RWPE1 (cell line): ENCODE data around the gene ELAVL1.
A peak's percentile ranks its signal among the peaks of the same experiment; 100 is the strongest.

Experiments
- CTCF ChIA-PET: fragments of 350-600 bp; sonication (Branson Sonifier 250); formaldehyde crosslinking; extraction: SDS; loops from one replicate; lab custom pipeline; 2021; lab: Yijun Ruan, JAX
- POLR2A ChIA-PET: fragments of 400-600 bp; formaldehyde crosslinking; extraction: SDS; loops from one replicate; lab custom pipeline; 2020; ENCODE audit warnings: antibody characterized with exemption; ENCODE audit not compliant: low non-redundant PET; lab: Yijun Ruan, JAX
- DNase-seq: peaks from one replicate; pipeline ENCODE4 v3.0.0; 2012; ENCODE audit warnings: low spot score
- H3K27ac ChIP-seq: fragments of 450-650 bp; 2 replicates; pipeline ENCODE4 v1.5.1; 2017
- TF ChIP-seq, protein P1 (sequence below): fragments of 450-650 bp; conservative IDR thresholded peaks from 2 replicates; pipeline ENCODE4 v1.5.1; 2017; ENCODE audit warnings: low read depth, mild to moderate bottlenecking

ELAVL1 gene

DNA sequence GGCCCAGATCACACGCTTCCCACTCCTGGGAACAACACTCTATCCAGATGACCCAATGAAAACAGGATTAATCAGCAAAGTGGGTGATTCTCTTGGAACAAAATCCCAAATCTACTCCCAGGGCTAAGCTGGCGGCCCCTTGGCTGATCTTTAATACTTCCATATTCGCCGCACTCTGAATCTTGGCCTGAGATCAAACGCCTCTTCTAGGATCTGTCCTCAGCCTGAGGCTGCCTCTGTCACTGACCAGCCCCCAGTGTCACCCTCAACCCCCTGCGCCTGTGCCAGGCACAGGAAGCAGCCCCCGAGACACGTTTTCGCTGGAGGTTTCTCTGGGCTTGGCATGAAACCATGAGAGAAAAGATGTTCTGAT, 77.1 kb downstream of the ELAVL1 start:
- no peak for DNase-seq
- ChIA-PET POLR2A (interaction anchor here (0.6 kb wide), 1 partner anchor 12 kb away, joined by 3 read pairs; no protein-coding TSS in a partner anchor), CTCF (interaction anchor here (0.6 to 1.0 kb wide), 3 partner anchors 10 to 77 kb away, joined by 3 to 4 read pairs (median 3); no protein-coding TSS in a partner anchor)
- peak overlapping the region; percentile 95 for H3K27ac ChIP-seq
- TF ChIP-seq, protein P1, sequence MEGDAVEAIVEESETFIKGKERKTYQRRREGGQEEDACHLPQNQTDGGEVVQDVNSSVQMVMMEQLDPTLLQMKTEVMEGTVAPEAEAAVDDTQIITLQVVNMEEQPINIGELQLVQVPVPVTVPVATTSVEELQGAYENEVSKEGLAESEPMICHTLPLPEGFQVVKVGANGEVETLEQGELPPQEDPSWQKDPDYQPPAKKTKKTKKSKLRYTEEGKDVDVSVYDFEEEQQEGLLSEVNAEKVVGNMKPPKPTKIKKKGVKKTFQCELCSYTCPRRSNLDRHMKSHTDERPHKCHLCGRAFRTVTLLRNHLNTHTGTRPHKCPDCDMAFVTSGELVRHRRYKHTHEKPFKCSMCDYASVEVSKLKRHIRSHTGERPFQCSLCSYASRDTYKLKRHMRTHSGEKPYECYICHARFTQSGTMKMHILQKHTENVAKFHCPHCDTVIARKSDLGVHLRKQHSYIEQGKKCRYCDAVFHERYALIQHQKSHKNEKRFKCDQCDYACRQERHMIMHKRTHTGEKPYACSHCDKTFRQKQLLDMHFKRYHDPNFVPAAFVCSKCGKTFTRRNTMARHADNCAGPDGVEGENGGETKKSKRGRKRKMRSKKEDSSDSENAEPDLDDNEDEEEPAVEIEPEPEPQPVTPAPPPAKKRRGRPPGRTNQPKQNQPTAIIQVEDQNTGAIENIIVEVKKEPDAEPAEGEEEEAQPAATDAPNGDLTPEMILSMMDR, result no peak

DNA sequence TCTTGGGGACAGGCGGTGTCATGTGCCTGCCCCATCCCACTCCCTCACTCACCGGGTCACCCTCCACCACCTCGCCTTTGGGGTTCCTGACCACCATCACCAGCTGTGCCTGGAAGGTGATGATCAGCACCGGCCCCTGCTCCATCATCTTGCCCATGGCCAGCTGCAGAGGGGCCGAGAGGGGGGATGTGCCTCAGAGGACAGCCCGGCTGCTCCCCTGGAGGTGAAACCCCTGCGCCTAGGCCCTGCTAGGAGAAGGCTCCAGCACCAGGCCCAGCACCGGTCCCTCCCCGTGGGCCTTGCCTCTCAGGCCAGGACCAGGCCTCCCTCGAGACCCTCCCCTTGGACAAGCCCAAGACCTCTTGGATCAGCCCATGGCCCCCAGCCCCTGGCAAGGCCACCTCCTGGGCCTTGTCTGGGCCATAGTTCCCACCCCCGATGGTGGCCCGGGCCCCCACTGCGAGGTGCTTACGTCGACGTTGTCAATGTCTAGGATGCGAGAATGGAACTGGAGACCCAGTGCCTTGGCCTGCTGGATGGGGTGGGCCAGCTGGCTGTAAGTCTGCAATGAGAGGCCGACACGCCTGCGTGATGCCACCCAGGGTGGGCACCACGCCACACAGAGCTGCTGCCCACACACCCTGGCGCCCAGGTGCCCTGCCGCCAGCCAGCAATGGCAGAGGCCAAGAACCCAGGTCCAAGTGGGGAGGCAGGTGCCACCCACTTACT, 77.7 kb downstream of the ELAVL1 start:
- TF ChIP-seq, protein P1, result no peak
- CTCF ChIA-PET, result no interaction called here
- H3K27ac ChIP-seq, result peak overlapping the region; percentile 95
- DNase-seq, result no peak
- POLR2A ChIA-PET, result no interaction called here

DNA sequence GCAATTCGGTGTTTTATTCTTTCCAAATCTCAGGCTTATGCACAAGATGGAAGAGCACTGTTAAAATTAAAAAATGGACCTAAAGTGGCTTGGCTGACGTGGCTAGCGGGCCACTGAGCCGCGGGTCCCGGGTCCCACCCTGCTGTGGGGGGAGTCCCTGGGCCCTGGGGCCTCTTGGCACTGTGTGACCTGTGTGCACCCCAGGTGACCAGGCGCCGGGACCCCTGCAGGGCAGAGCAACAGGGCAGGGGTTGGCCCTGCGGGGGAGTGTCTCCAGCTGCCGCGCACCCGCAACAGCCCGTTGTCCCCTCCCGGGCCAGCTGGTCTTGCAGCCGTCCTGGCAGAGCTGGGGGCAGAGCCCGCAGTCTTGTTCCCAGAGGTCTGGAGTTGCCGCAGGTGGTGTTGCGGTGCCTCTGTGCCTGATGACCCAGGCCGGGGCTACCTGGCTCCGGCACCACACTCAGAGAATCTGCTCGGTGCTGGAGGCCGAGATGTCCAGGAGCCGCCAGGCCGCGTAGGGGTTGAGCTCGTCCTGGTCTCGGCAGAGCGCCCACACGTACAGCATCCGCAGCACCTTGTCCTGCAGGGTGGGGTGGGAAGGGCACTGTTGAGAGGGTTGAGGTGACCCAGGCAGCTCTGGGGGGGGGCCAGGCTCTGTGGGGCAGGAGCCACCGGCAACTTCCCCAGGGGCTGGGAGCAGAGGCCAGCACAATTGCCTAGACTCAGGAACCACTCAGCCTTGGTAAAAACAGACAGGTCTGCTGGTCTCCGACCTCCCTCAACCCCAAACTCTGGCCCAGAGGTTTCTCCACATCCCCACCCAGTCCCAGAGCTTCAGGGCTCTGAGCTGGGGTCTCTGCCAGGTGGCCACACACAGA, 78.5 kb downstream of the ELAVL1 start:
- ChIA-PET CTCF (no interaction called here), POLR2A (no interaction called here)
- DNase-seq, result no peak
- TF ChIP-seq, protein P1, result no peak
- peak overlapping the region; percentile 95 for H3K27ac ChIP-seq

DNA sequence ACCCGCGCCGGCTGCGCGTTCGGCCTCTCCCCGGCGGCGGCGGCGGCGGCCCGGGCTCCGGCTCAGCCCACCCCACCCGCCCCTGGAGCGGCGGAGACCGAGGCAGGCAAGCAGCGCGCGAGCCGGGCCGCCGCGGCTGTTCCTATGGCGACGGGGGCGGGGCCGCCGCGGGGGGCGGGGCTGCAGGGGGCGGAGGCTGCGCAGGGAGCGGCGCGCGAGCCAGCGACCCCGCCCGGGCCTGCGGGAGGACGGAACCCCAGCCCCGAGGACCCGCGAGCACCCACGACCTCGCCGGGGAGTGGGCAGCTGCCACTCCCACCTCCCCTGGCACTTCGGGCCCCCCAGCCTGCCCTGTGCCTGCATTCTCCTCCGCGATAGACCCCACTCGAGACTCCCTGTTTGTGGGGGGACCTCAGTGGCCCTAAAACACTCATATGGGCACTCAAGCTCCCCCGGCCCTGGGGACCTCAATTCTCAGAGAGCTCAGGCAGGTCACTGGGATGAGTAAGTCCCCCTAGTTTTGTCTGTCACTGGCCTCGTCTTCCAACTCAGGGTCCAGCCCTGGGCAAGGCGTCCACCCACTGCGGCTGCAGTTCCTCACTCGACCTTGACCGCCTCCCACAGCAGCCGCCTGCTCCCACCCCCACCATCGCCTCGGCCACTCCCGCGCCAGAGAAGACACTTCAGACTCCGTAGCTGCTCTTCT, 79.3 kb downstream of the ELAVL1 start, which contains the start of gene CTXN1:
TSS of gene CTXN1 (minus strand) at position 115 of the 706 bp plus-strand sequence. CDS start 597 bp downstream, outside the sequence.
- ChIA-PET POLR2A (no interaction called here), CTCF (no interaction called here)
- DNase-seq, result peak; percentile 70
- TF ChIP-seq, protein P1, result no peak
- H3K27ac ChIP-seq, result peak within 1 kb of the TSS; percentile 95

DNA sequence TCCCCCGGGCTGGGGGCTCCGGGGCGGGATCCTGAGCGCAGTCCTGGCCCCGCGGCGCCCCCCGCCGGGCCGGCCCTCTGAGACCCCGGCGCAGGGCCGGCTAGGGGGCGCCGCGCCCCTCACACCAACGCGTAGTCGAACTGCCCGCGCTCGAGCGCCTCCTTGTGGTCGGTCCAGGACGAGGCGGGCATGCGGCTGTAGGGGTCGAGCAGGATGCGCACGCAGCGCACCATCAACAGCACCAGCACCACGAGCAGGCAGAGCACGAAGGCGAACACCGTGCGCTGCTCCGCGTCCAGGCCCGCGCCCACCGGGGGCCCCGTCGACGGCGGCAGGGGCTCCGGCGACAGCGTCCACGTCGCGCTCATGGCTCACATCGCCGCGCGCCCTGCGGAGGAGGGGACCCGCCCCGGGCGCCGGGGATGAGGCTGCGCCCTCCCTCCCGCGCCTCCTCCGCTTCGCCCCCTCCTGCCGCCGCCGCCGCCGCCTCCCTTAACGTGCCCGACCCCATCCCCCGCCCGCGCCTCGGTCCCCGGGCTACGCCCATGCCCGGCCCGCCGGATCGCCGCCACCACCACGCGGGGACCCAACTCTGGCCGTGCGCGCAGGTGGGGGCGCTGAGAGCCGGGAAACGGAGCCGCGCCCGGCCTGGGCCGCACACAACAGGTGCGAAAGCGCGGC, 80.1 kb downstream of the ELAVL1 start:
- peak overlapping the region; percentile 95; the same call in 1 of the 2 replicates for H3K27ac ChIP-seq
- TF ChIP-seq, protein P1, result peak; percentile 78

More for the DNA sequence above, 80.1 kb downstream of the ELAVL1 start:
- POLR2A ChIA-PET, result no interaction called here
- peak; percentile 53 for DNase-seq
- CTCF ChIA-PET, result no interaction called here
